GM12873 (cell line): Measurements from ENCODE around the gene FAM3A.

Experiments
- TF ChIP-seq, protein P1 (sequence below): IDR thresholded peaks from 2 replicates; pipeline ENCODE4 v1.5.1; 2012; ENCODE audit warnings: low read depth, mild to moderate bottlenecking, moderate library complexity, low read length, control low read depth; ENCODE audit not compliant: insufficient read depth; ENCODE audit errors: missing control alignments

FAM3A gene

DNA sequence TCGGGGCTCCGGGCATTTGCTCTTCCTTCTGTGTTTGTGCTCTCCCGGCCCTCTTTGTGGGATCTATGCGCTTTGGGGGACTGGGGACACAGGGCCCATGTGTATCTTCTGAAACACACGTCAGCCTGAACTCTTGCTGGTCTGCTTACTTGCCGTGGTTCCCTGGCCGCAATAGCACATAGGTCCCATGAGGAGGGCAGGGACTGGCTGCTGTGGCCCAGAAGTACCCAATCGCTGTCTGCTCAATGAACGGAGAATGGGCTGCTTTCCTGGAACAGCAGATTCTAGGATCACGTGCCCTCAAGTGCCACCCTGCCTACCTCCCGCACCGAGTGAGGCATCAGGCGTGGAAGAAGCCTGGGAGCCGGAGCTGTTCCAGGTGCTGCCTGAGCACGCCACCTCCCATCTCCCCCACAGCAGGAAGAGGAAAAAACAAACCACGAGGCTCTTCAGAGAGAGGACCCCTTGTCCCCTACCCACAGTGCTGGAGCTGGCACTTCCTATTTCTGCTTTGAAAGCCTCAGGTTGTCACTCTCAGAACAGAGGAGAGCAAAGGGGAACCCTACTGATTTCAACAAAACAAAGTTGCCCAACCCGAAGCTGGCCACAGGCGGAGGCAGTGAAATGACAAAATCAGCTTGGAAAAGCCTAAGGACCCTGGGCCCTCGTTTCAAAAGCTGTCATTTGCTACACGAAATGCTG lies 26.8 kb upstream of the FAM3A start:
- TF ChIP-seq, protein P1, sequence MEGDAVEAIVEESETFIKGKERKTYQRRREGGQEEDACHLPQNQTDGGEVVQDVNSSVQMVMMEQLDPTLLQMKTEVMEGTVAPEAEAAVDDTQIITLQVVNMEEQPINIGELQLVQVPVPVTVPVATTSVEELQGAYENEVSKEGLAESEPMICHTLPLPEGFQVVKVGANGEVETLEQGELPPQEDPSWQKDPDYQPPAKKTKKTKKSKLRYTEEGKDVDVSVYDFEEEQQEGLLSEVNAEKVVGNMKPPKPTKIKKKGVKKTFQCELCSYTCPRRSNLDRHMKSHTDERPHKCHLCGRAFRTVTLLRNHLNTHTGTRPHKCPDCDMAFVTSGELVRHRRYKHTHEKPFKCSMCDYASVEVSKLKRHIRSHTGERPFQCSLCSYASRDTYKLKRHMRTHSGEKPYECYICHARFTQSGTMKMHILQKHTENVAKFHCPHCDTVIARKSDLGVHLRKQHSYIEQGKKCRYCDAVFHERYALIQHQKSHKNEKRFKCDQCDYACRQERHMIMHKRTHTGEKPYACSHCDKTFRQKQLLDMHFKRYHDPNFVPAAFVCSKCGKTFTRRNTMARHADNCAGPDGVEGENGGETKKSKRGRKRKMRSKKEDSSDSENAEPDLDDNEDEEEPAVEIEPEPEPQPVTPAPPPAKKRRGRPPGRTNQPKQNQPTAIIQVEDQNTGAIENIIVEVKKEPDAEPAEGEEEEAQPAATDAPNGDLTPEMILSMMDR: no peak

DNA sequence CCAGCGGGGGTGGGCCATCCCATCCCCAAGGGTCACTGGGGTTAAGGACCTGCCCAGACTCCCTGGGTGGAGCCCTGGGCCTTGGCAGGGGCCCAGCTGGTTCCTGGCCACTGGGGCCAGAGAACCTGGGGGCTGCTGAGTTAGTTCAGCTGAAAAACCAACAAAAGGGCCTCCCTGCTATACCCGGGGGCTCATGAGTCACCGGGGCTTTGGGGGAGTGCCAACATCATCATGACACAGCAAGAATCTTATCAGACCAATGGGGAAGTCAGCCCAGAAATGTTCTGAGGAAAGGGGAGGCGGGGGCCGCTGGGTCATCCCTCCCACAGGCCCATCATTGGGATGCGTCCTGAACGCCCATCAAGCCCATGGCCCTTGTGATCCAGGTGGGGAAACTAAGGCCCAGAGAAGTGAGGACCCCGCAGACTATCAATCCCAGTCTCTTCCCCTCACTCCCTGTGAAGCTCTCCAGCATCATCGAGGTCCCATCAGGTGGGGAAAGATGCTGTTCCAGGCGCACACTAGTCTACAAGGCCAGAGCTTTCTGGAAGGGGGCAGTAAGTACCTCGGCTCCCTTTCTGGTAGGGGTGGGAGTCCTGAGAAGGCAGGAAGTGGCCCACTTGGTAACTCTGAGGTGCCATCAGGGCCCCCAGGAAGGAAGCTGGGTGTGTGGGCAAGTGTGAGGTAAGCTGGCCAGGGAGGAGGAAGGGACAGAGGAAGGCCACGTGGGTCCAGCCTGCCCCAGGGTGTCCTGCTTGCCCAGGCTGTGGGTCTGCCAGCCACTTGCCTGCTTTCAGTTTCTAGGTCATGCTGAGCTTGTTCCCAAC lies 26.1 kb upstream of the FAM3A start:
- TF ChIP-seq, protein P1: no peak

- TF ChIP-seq, protein P1: no peak
These were observed 25.5 kb upstream of the FAM3A start for GRCh38 chrX:154541589-154541895.

DNA sequence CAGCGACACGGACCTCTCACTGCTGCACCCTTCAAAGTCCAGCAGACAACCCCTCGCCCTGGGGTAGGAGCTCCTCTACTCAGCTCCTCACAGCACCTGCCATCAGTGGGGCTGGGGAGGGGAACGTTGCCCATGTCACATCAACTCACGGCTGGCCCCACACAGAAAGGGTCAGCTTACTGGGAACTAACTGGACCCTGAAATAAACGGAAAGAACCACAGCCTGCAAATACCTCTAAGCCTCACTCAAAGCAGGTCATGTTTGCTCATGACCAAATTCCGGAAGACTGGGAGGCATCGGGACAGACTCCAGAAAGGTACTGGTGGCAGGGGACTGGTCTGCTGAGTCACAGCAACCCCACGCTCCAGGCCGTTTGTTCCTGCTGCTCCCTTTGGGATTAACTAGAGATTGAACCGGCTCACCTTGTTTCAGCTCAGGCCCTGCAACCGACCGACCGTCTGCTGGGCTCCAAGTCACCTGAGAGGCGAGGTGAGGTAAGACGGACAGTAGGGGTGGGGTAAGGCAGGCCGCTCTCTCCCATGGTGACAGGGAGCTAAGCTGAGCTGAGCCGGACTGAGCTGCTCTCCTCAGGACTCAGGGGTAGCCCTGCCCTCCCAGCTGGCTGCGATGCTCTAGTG lies 25.0 kb upstream of the FAM3A start:
- TF ChIP-seq, protein P1: no peak

- TF ChIP-seq, protein P1: no peak
These were observed 23.0 kb upstream of the FAM3A start for GRCh38 chrX:154539077-154539476.

DNA sequence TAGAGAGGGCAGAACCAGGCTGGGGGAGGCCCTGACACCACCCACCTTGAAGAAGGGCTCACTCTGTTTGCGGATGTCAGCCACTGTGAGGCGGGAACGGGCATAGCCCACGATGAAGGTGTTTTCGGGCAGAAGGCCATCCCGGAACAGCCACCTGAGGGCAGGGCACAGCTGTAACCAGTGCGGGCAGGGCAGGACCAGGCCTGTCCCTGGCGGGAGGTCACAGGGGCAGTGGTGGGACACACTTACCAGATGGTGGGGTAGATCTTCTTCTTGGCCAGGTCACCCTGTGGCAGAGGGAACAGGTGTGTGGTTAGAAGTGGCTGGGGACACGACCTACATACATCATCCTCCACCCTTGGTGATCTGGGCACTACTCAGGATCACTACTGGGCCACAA lies 19.9 kb upstream of the FAM3A start:
- TF ChIP-seq, protein P1: no peak

- TF ChIP-seq, protein P1: peak; percentile 99
These were observed 18.7 kb upstream of the FAM3A start for GRCh38 chrX:154534526-154535322.
